Breast epithelium (tissue), 3 donors: ENCODE data around the gene HDAC1.
A peak's percentile ranks its signal among the peaks of the same experiment; 100 is the strongest.

Experiments
- CTCF ChIP-seq, 3 donors: fragments of 450-650 bp; IDR thresholded peaks; one replicate each; pipeline ENCODE4 v1.5.1; 2016 to 2017; ENCODE audit warnings: antibody characterized with exemption in 3 of 3, mild to moderate bottlenecking in 3 of 3, moderate library complexity in 3 of 3
- POLR2A ChIP-seq: fragments of 450-650 bp; IDR thresholded peaks from one replicate; pipeline ENCODE4 v1.6.1; 2016; ENCODE audit warnings: antibody characterized with exemption, mild to moderate bottlenecking, moderate library complexity
- POLR2AphosphoS5 ChIP-seq, 3 donors: sonication (generic); formaldehyde crosslinking; IDR thresholded peaks; one replicate each; pipeline ENCODE4 v1.6.1; 2017; ENCODE audit warnings: antibody characterized with exemption in 3 of 3

DNA sequence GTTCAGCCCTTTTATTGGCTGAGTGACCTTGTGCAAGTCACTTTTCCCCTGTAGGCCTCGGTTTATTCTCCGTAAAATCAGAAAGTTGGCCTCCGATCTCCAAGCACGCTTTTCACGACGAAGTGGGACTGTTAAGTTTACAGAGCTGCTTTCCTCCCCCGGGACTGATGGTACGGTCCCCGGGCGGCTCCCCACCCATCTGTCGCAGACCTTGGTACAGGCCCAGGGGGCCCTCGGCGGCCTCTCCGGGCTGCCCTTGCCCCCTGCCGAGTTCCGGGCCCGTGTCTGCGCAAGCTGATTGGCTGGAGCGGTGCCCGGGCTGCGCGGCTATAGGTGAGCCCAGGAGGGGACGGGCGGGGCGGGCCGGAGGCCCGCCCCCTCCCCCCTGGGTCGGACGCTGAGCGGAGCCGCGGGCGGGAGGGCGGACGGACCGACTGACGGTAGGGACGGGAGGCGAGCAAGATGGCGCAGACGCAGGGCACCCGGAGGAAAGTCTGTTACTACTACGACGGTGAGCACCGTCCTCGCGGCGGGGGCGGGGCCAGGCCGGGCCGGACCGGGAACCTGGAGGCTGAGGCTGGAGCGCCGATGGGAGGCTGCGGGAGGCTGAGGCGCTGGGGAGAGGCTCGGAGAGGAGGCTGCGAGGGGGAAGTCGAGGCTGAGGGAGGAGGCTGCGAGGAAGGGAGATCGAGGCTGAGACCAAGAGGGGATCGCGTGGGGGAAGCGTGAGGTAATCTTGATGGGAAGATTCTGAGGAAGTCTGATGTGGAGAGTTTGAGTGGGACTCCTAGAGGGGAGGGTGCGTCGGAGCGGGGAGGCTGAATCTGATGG is at the start of gene HDAC1:
- TF ChIP-seq CTCF (IDR thresholded peaks at IDR 0.05) = no peak
- no peak for TF ChIP-seq POLR2A
- peak; percentile 53 to 68 (median 65) for TF ChIP-seq POLR2AphosphoS5 (IDR thresholded peaks at IDR 0.05)
